ENCODE measurements around the gene CHD9.

DNA sequence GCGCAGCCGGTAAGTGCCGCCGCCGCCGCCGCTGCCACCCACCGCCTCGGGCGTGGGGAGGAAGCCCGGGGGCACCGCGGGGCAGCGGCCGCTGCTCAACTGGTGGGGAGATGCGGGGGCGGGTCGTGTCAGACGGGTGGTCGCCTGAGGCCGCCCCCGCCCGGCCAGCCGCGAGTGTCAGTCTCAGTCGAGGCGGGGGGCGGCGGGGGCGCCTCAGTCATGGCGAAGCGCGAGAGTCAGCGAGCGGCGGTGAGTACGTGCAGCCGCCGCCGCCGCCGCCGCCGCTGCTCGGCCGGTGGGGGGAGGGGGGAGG lies 76.2 kb downstream of the CHD9 start:
- TF ChIP-seq, protein P1, sequence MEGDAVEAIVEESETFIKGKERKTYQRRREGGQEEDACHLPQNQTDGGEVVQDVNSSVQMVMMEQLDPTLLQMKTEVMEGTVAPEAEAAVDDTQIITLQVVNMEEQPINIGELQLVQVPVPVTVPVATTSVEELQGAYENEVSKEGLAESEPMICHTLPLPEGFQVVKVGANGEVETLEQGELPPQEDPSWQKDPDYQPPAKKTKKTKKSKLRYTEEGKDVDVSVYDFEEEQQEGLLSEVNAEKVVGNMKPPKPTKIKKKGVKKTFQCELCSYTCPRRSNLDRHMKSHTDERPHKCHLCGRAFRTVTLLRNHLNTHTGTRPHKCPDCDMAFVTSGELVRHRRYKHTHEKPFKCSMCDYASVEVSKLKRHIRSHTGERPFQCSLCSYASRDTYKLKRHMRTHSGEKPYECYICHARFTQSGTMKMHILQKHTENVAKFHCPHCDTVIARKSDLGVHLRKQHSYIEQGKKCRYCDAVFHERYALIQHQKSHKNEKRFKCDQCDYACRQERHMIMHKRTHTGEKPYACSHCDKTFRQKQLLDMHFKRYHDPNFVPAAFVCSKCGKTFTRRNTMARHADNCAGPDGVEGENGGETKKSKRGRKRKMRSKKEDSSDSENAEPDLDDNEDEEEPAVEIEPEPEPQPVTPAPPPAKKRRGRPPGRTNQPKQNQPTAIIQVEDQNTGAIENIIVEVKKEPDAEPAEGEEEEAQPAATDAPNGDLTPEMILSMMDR (IDR thresholded peaks at IDR 0.05; ENCODE audit: insufficient read depth, low read depth, low read length): no peak
- no peak for TF ChIP-seq EZH2 (IDR thresholded peaks at IDR 0.05; ENCODE audit: insufficient read depth, low read length)

Measured in astrocyte (in vitro differentiated cells and primary cell).